ENCODE results near the gene KLF13. TPM values are rescaled to one million over a fixed set of nuclear protein-coding genes. Genes with fewer than 3 reads are reported as not detected.
A peak's percentile ranks its signal among the peaks of the same experiment; 100 is the strongest.

KLF13 gene
- total RNA-seq, 2 donors from 2014 or later, result 95.1 to 153 TPM

DNA sequence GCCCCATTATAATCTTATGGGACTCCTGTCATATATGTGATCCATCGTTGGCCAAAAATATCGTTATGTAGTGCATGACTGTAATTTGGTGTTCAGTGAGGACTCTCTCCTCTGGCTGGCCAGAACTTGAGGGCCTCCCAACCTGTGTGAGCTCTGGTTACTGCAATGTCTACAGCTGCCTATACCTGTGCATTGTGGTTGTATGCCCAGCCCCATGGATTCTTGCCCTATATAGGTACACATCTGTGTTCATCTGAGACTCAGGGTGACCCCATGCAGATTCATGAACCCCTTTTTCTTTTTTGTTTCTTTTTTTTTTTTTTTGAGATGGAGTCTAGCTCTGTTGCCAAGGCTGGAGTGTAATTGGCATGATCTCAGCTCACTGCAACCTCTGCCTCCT lies 32.6 kb upstream of the KLF13 start:
- DNase-seq (ENCODE audit: low spot score), result no peak
- Mint-ChIP-seq H3K27me3 (peaks cover 17 to 21% of the 10 kb centered on the region in 2 donors), H3K9me3 (no peaks in the 10 kb centered on the region), H3K27ac (no peak overlapping the region), H3K36me3 (no peaks in the 10 kb centered on the region), H3K4me1 (ENCODE audit: low read depth in 2 of 2) (peaks cover 0 to 12% of the 10 kb centered on the region in 2 donors), H3K4me3 (no peak overlapping the region)
- no peak for ATAC-seq

DNA sequence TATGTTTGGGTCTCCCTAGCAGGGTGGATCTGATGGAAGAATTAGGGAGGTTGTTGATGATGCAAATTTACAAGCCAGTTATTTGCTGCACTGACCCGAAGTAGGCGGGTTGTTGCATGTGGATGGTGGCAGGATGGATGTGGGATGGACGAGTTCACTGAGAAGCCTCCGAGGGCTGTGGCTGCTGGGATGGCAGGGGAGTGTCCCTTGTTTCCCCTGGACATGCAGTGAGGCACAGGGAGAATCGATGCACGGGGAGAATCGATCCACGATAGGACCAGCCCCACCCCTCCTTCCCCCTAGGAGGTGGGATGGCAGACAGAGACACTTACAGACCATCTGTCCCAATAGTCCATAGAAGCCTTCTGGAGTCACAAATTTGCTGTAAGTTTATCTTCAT lies 31.0 kb upstream of the KLF13 start:
- no peak for DNase-seq (ENCODE audit: low spot score)
- no peak overlapping the region for H3K27ac Mint-ChIP-seq
- H3K9me3 Mint-ChIP-seq, result no peaks in the 10 kb centered on the region
- no peak overlapping the region for H3K4me3 Mint-ChIP-seq
- no peak for ATAC-seq
- H3K36me3 Mint-ChIP-seq, result no peaks in the 10 kb centered on the region
- H3K27me3 Mint-ChIP-seq, result peaks cover 17 to 21% of the 10 kb centered on the region in 2 donors
- H3K4me1 Mint-ChIP-seq (ENCODE audit: low read depth in 2 of 2), result peaks cover 0 to 12% of the 10 kb centered on the region in 2 donors

DNA sequence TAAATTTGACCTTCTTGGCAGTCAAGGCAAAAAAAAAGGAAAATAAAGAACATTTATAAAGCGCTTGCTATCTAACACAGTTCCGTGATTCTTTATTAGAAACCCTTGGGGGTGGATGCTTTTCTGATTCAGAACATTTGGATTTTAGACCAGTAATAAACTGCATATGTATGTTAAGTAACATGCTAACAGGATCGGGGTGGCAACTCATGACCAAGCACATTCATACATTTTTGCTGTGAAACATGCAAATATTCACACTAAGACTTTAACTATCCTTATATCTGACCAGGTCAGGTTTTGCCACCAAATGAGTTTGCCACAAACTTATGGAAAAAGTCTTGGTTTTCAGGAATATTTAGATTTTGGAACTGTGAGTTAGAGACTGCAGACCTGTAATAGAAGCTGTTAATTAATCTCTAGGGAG lies 30.4 kb upstream of the KLF13 start:
- Mint-ChIP-seq H3K4me3 (no peak overlapping the region), H3K9me3 (no peaks in the 10 kb centered on the region), H3K4me1 (ENCODE audit: low read depth in 2 of 2) (peaks cover 0 to 12% of the 10 kb centered on the region in 2 donors), H3K27me3 (peaks cover 16% of the 10 kb centered on the region in 2 donors), H3K36me3 (no peaks in the 10 kb centered on the region), H3K27ac (peak overlapping the region in 1 of 2 donors; percentile 48)
- no peak for ATAC-seq
- DNase-seq (ENCODE audit: low spot score), result no peak

DNA sequence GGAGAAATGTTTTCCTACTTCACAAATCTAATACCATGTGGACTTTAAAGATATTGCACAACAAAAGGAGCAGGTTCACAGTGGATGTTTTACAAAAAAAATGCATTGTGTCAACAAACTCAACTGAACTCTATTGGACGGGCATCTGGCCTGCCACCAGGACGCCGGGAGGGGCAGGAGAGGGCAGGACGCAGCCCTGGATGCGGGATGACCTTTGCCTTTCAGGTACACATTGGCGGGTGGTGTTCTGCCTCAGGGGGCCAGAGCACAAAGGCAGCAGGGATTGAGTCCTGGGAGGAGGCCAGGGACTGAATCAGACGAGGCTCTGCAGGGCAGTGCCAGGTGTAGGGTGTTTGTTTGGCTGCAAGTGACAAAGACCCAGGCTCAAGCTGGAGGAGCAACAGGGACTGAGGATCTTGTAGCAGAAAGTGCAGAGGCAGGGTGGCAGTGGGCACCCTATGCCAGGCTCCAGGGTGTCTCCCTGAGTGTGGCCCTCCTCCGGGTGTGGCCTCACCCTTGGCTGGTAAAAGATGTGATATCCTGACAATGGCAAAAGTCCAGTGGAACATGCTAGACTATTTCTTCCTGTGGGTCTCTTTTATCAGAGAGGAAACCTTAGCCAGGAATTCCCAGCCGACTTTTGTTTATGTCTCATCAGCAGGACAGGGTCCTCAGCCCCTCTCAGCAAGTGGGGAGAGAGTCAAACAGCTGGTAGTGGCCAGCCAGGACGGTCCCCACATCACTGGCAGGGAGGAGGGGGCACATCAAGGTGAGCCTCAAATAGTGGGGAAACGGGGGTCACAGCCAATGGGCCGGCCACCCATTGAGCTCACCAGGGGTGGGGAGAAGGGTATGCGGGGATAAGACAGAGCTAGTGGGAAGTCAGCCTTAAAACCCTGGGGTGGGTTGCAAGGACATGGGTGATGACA lies 29.7 kb upstream of the KLF13 start:
- no peaks in the 10 kb centered on the region for H3K36me3 Mint-ChIP-seq
- ATAC-seq (peak in 1 of 2 donors; percentile 8), DNase-seq (ENCODE audit: low spot score) (no peak)
- H3K9me3 Mint-ChIP-seq, result no peaks in the 10 kb centered on the region
- H3K4me3 Mint-ChIP-seq, result no peak overlapping the region
- H3K4me1 Mint-ChIP-seq (ENCODE audit: low read depth in 2 of 2), result peaks cover 0 to 12% of the 10 kb centered on the region in 2 donors
- peaks cover 9 to 11% of the 10 kb centered on the region in 2 donors for H3K27me3 Mint-ChIP-seq
- peak overlapping the region in 1 of 2 donors; percentile 48 for H3K27ac Mint-ChIP-seq

DNA sequence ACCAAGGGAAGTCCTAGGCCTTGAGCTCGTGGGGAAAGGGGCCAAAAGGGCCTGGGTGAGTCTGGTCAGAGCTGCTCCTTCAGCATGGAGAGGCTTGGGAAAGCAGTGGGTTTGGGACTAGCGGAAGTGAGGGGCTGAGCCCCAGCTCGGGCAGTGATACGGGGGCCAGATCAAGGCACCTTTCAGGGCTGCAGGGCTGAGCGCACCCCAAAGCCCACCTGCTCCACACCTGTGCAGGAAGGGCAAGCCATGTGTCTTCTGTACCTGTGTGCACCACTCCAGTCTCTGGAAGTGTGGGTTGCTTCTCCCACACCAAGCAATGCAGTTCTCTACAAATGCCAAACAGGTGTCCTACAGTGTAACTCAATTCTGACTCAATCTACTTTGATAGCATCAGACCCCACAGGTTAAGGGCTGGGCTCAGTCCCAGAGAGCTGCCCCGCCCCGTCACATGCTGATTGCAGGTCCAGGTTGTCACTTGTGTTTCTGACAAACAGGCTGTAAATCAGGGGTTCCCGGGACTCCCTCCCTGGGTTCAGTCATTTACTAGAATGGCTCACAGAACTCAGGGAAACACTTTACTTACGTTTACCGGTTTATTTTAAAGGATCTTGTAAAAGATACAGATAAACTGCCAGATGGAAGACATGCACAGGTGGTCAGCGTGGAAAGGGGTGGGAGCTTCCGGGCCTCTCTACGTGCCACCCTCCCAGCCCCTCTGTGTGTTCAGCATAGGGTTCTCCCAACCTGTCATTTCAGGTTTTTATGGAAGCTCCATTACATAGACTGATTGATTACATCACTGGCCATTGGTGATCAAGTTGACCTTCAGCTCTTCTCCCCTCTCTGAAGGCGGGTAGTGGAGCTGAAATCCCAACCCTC lies 28.8 kb upstream of the KLF13 start:
- ATAC-seq, result no peak
- no peaks in the 10 kb centered on the region for H3K9me3 Mint-ChIP-seq
- peaks cover under 1 to 7% of the 10 kb centered on the region in 2 donors for H3K27me3 Mint-ChIP-seq
- peak overlapping the region in 1 of 2 donors; percentile 48 for H3K27ac Mint-ChIP-seq
- H3K36me3 Mint-ChIP-seq, result no peaks in the 10 kb centered on the region
- DNase-seq (ENCODE audit: low spot score), result no peak
- peaks cover 0 to 8% of the 10 kb centered on the region in 2 donors for H3K4me1 Mint-ChIP-seq (ENCODE audit: low read depth in 2 of 2)
- no peak overlapping the region for H3K4me3 Mint-ChIP-seq

DNA sequence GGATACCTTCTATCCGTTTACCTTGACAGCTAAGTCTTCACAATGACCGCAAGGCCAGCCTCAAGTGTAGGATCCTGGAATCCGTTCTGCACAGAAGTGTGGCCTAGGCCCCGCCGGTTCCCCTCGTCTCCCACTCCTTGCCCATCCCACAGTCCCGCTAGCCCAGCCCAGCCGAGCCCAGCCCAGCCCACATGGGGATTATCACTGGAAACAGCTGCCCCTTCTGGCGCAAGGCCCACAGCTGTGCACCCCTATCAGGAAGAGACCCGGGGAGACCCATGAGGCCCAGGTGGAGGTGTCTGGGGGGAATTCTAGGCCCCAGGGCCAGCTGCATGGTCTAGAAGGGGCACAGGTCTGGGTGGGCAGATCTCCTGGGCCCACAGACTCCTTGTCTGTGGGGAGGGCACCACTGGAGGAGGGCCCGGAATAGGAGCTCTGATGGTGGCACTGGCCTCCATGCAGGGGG lies 27.9 kb upstream of the KLF13 start:
- H3K9me3 Mint-ChIP-seq, result no peaks in the 10 kb centered on the region
- peaks cover 0 to 5% of the 10 kb centered on the region in 2 donors for H3K4me1 Mint-ChIP-seq (ENCODE audit: low read depth in 2 of 2)
- DNase-seq (ENCODE audit: low spot score) (no peak), ATAC-seq (no peak)
- H3K36me3 Mint-ChIP-seq, result no peaks in the 10 kb centered on the region
- peaks cover 0 to 7% of the 10 kb centered on the region in 2 donors for H3K27me3 Mint-ChIP-seq
- H3K27ac Mint-ChIP-seq, result no peak overlapping the region
- no peak overlapping the region for H3K4me3 Mint-ChIP-seq

DNA sequence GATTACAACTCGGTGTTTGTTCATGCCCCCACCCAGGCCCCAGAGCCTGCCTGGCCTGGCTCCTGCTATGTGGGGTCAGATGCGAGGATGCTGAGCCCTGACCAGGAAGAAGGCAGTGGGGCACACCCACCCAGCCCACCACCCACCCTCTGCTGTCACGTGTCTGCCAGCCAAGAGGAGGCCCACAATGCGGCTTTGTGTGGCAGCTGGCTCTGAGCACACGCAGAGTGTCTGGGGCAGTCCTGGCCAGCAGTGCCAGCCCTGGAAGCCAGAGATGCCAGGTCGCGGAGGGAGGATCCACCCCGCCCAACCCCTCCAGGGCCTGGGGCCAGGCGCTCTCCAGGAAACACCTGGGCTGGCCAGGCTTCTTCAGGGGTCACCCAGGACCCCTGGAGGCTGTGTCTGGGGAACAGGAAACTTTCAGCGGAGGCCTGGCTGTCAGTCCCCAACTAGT lies 26.4 kb upstream of the KLF13 start:
- ATAC-seq (no peak), DNase-seq (ENCODE audit: low spot score) (no peak)
- peaks cover 5 to 7% of the 10 kb centered on the region in 2 donors for H3K4me1 Mint-ChIP-seq (ENCODE audit: low read depth in 2 of 2)
- peaks cover 0 to 7% of the 10 kb centered on the region in 2 donors for H3K27me3 Mint-ChIP-seq
- H3K9me3 Mint-ChIP-seq, result no peaks in the 10 kb centered on the region
- no peak overlapping the region for H3K27ac Mint-ChIP-seq
- no peak overlapping the region for H3K4me3 Mint-ChIP-seq
- no peaks in the 10 kb centered on the region for H3K36me3 Mint-ChIP-seq

DNA sequence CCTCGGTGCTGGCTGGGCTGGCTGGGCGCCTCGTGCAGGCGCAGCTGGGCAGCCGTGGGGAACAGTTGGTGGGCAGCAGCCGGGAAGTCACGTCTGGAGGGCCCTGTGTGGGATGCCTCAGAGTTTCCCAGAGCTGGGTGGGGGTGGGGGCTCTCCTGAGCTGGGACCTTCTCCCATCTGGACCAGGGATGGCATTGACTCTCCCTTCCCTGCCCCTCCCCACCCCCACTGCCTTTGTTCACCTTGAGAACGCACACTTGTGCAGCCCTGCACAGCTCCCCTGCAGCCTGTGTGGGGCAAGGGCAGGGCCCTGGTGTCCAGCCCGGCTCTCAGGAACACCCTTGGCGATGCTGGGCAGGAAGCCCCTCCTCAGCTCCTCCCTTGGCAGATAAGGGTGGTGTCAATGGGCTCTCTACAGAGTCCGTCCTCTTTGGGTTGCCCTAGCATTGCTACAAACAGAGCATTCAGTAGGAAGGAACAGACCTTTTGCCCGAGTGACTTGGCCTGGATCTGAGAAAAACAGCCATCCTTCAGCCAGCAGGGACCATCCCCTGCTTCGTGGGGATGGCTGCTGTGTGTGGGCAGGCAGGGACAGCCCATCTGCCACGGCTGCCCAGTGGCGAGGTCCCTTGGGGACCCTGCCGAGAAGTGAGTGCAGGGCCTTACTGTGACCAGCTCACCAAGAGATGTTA lies 25.5 kb upstream of the KLF13 start:
- H3K9me3 Mint-ChIP-seq, result no peaks in the 10 kb centered on the region
- no peak overlapping the region for H3K27ac Mint-ChIP-seq
- H3K4me1 Mint-ChIP-seq (ENCODE audit: low read depth in 2 of 2), result peaks cover 5 to 7% of the 10 kb centered on the region in 2 donors
- no peak overlapping the region for H3K4me3 Mint-ChIP-seq
- DNase-seq (ENCODE audit: low spot score), result no peak
- H3K27me3 Mint-ChIP-seq, result peaks cover 0 to 2% of the 10 kb centered on the region in 2 donors
- H3K36me3 Mint-ChIP-seq, result no peaks in the 10 kb centered on the region
- no peak for ATAC-seq

DNA sequence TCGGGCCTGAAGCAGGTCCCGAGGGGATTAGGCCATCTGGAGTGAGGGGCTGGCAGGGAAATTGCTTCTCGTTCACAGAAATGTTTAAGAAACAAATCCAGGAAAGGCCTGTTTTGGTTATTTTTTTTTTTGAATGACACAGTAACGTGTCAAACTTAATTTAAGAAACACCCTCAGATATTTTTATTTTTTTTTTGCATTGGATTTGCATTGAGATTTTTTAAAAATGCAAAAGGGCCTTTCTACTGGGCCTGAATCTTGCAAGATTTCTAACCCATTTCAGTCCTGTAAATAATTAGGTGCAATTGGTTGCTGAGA lies 25.0 kb upstream of the KLF13 start:
- DNase-seq (ENCODE audit: low spot score) (no peak), ATAC-seq (no peak)
- H3K36me3 Mint-ChIP-seq, result no peaks in the 10 kb centered on the region
- H3K27ac Mint-ChIP-seq, result peak overlapping the region in 1 of 2 donors; percentile 48
- H3K4me3 Mint-ChIP-seq, result no peak overlapping the region
- H3K4me1 Mint-ChIP-seq (ENCODE audit: low read depth in 2 of 2), result peaks cover 4 to 5% of the 10 kb centered on the region in 2 donors
- H3K9me3 Mint-ChIP-seq, result no peaks in the 10 kb centered on the region
- no peaks in the 10 kb centered on the region for H3K27me3 Mint-ChIP-seq

DNA sequence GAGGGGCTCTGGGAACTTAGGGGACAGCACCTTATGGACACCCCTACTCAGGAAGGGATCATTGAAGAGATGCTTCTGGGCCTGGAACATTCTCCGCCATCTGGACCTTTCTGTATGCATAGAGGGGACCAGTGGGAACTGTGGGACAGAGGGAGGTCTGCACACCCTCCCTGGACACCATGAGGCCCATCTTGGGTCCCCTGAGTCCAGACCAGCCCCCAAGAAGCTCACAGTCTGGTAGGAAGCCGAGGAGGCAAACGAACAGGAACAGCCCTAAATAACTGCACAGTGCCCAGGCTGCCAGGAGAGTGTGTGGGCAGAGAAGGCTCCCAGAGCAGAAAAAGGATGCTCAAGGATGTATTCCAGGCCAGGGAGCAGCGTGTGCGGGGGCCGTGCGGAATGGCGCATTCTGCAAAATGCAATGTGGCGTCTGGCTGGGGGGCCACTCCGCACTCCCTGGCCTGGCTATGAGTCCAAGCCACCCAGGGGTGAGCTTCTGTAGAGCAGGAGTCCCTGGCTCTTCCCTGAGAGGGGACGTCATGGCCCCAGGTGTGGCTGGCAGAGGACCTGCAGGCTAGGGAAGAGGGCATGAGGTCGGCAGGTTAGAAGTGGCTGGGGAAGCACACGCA lies 24.5 kb upstream of the KLF13 start:
- Mint-ChIP-seq H3K27me3 (no peaks in the 10 kb centered on the region), H3K4me3 (no peak overlapping the region), H3K4me1 (ENCODE audit: low read depth in 2 of 2) (peaks cover 3 to 5% of the 10 kb centered on the region in 2 donors), H3K27ac (peak overlapping the region in 1 of 2 donors; percentile 48), H3K36me3 (no peaks in the 10 kb centered on the region), H3K9me3 (no peaks in the 10 kb centered on the region)
- DNase-seq (ENCODE audit: low spot score) (no peak), ATAC-seq (no peak)

DNA sequence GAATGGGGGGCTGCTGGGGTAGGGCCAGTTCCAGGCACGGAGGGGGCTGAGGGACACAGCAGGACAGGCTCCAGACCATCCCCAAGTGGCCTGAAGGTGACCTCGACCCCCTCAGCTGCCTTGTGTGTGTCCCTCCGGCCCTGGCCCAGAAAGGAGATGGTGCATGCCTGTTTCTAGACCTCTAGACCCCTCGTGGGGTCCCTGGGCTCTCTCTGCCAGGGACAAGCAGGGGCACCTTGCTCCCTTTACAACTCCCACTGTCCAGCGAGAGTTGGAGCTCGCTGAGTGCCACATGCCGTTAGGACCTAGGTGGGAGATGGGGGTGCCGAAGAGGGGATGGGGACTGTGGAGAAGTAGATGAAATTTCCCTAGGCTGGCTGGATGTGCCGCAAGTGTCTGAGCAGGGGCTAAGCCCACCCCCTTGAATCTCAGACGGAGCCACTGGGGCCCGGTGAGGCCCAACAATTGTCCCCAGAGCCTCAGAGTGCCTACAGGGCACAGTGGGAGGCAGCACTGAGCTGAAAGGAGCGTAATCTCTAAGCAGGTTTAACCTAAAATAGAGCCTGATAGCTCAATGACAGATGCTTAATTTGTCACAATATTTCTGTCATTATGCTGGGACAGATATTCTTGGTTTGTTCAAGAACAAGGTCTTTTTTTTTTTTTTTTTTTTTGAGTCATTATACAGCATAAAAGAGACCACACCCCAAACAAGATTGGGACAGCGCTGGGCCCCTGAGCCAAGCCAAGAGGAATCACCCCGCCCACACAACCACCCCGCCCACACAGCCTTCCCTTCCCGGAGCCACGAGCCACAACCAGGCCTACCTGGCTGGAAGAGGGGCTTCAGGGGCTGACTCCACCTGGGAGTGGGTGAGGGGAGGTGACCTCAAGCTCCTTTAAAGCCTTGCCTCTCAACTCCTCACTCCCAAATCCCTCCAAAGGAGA lies 23.6 kb upstream of the KLF13 start:
- peaks cover 3 to 5% of the 10 kb centered on the region in 2 donors for H3K4me1 Mint-ChIP-seq (ENCODE audit: low read depth in 2 of 2)
- H3K9me3 Mint-ChIP-seq, result no peaks in the 10 kb centered on the region
- no peaks in the 10 kb centered on the region for H3K36me3 Mint-ChIP-seq
- peak overlapping the region in 1 of 2 donors; percentile 48 for H3K27ac Mint-ChIP-seq
- no peak for ATAC-seq
- DNase-seq (ENCODE audit: low spot score), result no peak
- H3K4me3 Mint-ChIP-seq, result no peak overlapping the region
- no peaks in the 10 kb centered on the region for H3K27me3 Mint-ChIP-seq
